ENCODE measurements around the gene RELT. TPM values are rescaled to one million over a fixed set of nuclear protein-coding genes. Genes with fewer than 3 reads are reported as not detected.
"Not testable (repeated sequence)": the region's sequence is repeated elsewhere in the genome, so short reads cannot be mapped to it uniquely, and the experiment has no call there.

Gene RELT
- total and polyA plus RNA-seq, 2 donors (not counting 1 experiment from before 2014, with no cell fraction given), result 71.6 to 92.4 TPM

DNA sequence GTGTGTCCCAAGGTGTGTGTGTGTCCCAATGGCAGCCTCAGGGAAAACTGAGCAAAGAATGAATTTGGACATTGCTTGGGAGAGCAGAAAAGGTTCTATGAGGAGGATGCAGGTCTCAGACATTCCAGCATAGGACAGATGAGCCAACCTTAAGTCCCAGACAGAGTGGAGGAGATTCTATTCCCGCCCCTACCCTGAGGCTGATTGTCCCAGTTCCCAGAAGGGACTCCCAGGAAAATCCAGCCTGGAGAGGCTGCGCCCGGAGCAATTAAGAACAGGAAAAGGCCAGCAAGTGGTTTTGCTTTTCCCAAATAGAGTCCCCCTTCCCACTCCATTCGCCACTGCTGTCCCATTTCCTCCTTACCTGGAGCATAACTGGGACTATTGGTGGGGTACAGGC is 54.1 kb downstream of the RELT start:
- no peaks in the 10 kb centered on the region for H3K9me3 ChIP-seq (ENCODE audit: control extremely low read depth in 1 of 3, control insufficient read depth in 2 of 3, insufficient read depth in 1 of 3, low read length in 2 of 3)
- Mint-ChIP-seq H3K9me3 (ENCODE audit: insufficient read depth) (no peaks in the 10 kb centered on the region), H3K4me1 (peaks cover 4% of the 10 kb centered on the region), H3K4me3 (no peak overlapping the region), H3K27me3 (no peaks in the 10 kb centered on the region), H3K27ac (no peak overlapping the region)
- no peak overlapping the region for H2AFZ ChIP-seq (ENCODE audit: insufficient read depth, low read depth, low read length, poor library complexity, severe bottlenecking)
- 100% methylated on average over 3 of the region's 4 CpGs for WGBS (ENCODE audit: insufficient coverage)
- peaks cover 5% of the 10 kb centered on the region for H4K20me1 ChIP-seq (ENCODE audit: control insufficient read depth, insufficient read depth, low read length, poor library complexity, severe bottlenecking)
- intact Hi-C loops (cut with micrococcal nuclease), result no loop called here
- ChIA-PET CTCF (no interaction called here), POLR2A (interaction anchor here (0.6 kb wide), 1 partner anchor 28 kb away, joined by 4 read pairs; no protein-coding TSS in a partner anchor)
- no peaks in the 10 kb centered on the region for H3K4me1 ChIP-seq (ENCODE audit: control insufficient read depth in 2 of 2, insufficient read depth in 2 of 2, low read length in 2 of 2)
- no peak overlapping the region for H3K27ac ChIP-seq (ENCODE audit: low read length in 2 of 2)
- no peaks in the 10 kb centered on the region for H3K79me2 ChIP-seq (ENCODE audit: control insufficient read depth, insufficient read depth, low read length)
- no peak for DNase-seq
- H3K27me3 ChIP-seq (replicated peaks in 1 of 4; ENCODE audit: control extremely low read depth in 1 of 4, control insufficient read depth in 3 of 4, insufficient read depth in 4 of 4, low read length in 3 of 4), result no peaks in the 10 kb centered on the region
- H3K4me2 ChIP-seq (replicated peaks; ENCODE audit: low read depth, low read length, poor library complexity, severe bottlenecking), result no peak overlapping the region
- H3K9ac ChIP-seq (ENCODE audit: low read length), result no peak overlapping the region
- ATAC-seq (ENCODE audit: low read depth), result no peak
- TF ChIP-seq EZH2 (IDR thresholded peaks at IDR 0.05; ENCODE audit: borderline replicate concordance, insufficient read depth, low read depth, low read length, poor library complexity, severe bottlenecking), result no peak
- TF ChIP-seq, protein P1, sequence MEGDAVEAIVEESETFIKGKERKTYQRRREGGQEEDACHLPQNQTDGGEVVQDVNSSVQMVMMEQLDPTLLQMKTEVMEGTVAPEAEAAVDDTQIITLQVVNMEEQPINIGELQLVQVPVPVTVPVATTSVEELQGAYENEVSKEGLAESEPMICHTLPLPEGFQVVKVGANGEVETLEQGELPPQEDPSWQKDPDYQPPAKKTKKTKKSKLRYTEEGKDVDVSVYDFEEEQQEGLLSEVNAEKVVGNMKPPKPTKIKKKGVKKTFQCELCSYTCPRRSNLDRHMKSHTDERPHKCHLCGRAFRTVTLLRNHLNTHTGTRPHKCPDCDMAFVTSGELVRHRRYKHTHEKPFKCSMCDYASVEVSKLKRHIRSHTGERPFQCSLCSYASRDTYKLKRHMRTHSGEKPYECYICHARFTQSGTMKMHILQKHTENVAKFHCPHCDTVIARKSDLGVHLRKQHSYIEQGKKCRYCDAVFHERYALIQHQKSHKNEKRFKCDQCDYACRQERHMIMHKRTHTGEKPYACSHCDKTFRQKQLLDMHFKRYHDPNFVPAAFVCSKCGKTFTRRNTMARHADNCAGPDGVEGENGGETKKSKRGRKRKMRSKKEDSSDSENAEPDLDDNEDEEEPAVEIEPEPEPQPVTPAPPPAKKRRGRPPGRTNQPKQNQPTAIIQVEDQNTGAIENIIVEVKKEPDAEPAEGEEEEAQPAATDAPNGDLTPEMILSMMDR (IDR thresholded peaks at IDR 0.05), result no peak
- no peak overlapping the region for H3K4me3 ChIP-seq (ENCODE audit: control extremely low read depth in 1 of 5, extremely low read depth in 1 of 5, insufficient read depth in 1 of 5, low read depth in 2 of 5, low read length in 4 of 5)
- H3K36me3 ChIP-seq (replicated peaks in 1 of 2; ENCODE audit: control extremely low read depth in 1 of 2, control insufficient read depth in 1 of 2, extremely low read depth in 1 of 2, insufficient read depth in 2 of 2, low read length in 1 of 2), result peaks cover 0 to 2% of the 10 kb centered on the region in 2 experiments

- POLR2A ChIA-PET, result no interaction called here
- no peaks in the 10 kb centered on the region for H3K4me1 Mint-ChIP-seq
- Histone ChIP-seq H4K20me1 (ENCODE audit: control insufficient read depth, insufficient read depth, low read length, poor library complexity, severe bottlenecking) (peaks cover 5% of the 10 kb centered on the region), H3K9me3 (ENCODE audit: control extremely low read depth in 1 of 3, control insufficient read depth in 2 of 3, insufficient read depth in 1 of 3, low read length in 2 of 3) (no peaks in the 10 kb centered on the region), H3K4me2 (replicated peaks; ENCODE audit: low read depth, low read length, poor library complexity, severe bottlenecking) (no peak overlapping the region), H3K79me2 (ENCODE audit: control insufficient read depth, insufficient read depth, low read length) (no peaks in the 10 kb centered on the region), H3K27me3 (replicated peaks in 1 of 4; ENCODE audit: control extremely low read depth in 1 of 4, control insufficient read depth in 3 of 4, insufficient read depth in 4 of 4, low read length in 3 of 4) (no peaks in the 10 kb centered on the region), H3K9ac (ENCODE audit: low read length) (no peak overlapping the region), H3K27ac (ENCODE audit: low read length in 2 of 2) (no peak overlapping the region), H3K4me1 (ENCODE audit: control insufficient read depth in 2 of 2, insufficient read depth in 2 of 2, low read length in 2 of 2) (no peaks in the 10 kb centered on the region), H2AFZ (ENCODE audit: insufficient read depth, low read depth, low read length, poor library complexity, severe bottlenecking) (no peak overlapping the region), H3K36me3 (replicated peaks in 1 of 2; ENCODE audit: control extremely low read depth in 1 of 2, control insufficient read depth in 1 of 2, extremely low read depth in 1 of 2, insufficient read depth in 2 of 2, low read length in 1 of 2) (peaks cover 0 to 2% of the 10 kb centered on the region in 2 experiments), H3K4me3 (ENCODE audit: control extremely low read depth in 1 of 5, extremely low read depth in 1 of 5, insufficient read depth in 1 of 5, low read depth in 2 of 5, low read length in 4 of 5) (no peak overlapping the region)
- ATAC-seq (ENCODE audit: low read depth) (no peak), DNase-seq (no peak)
- intact Hi-C loops (cut with micrococcal nuclease), result no loop called here
- no CpG with 5 or more reads among the region's 5 CpGs for WGBS (ENCODE audit: insufficient coverage)
- no peaks in the 10 kb centered on the region for H3K27me3 Mint-ChIP-seq
- no peak overlapping the region for H3K4me3 Mint-ChIP-seq
- no peaks in the 10 kb centered on the region for H3K9me3 Mint-ChIP-seq (ENCODE audit: insufficient read depth)
- TF ChIP-seq, protein P1 (IDR thresholded peaks at IDR 0.05), result no peak
- no peak overlapping the region for H3K27ac Mint-ChIP-seq
- CTCF ChIA-PET, result interaction anchor here (1.4 kb wide), 1 partner anchor 80 kb away, joined by 3 read pairs; no protein-coding TSS in a partner anchor
Measured at GRCh38 chr11:73431396-73431795, 55.2 kb downstream of the RELT start.

DNA sequence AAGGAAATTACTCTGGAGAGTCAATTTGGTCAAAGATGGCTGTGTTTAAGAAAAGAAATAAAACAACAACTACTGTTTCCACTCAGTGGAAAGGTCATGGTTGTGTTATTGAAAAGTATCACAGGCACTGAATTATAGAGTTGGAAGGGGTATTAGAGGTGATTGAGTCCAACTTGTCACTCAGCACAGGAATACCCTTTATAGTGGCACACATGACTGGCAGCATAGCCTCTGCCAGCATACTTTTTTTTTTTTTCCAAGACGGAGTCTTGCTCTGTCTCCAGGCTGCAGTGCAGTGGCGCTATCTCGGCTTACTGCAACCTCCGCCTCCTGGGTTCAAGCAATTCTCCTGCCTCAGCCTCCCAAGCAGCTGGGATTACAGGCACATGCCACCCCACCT is 60.7 kb downstream of the RELT start:
- H3K27ac Mint-ChIP-seq; H3K9me3 Mint-ChIP-seq (ENCODE audit: insufficient read depth); H2AFZ ChIP-seq (ENCODE audit: insufficient read depth, low read depth, low read length, poor library complexity, severe bottlenecking); H3K79me2 ChIP-seq (ENCODE audit: control insufficient read depth, insufficient read depth, low read length); H3K27me3 Mint-ChIP-seq; H3K4me2 ChIP-seq (replicated peaks; ENCODE audit: low read depth, low read length, poor library complexity, severe bottlenecking); H3K36me3 ChIP-seq (replicated peaks in 1 of 2; ENCODE audit: control extremely low read depth in 1 of 2, control insufficient read depth in 1 of 2, extremely low read depth in 1 of 2, insufficient read depth in 2 of 2, low read length in 1 of 2); H3K9ac ChIP-seq (ENCODE audit: low read length); H4K20me1 ChIP-seq (ENCODE audit: control insufficient read depth, insufficient read depth, low read length, poor library complexity, severe bottlenecking); H3K4me3 Mint-ChIP-seq; H3K27me3 ChIP-seq (replicated peaks in 1 of 4; ENCODE audit: control extremely low read depth in 1 of 4, control insufficient read depth in 3 of 4, insufficient read depth in 4 of 4, low read length in 3 of 4); H3K9me3 ChIP-seq (ENCODE audit: control extremely low read depth in 1 of 3, control insufficient read depth in 2 of 3, insufficient read depth in 1 of 3, low read length in 2 of 3); ATAC-seq (ENCODE audit: low read depth); CTCF ChIA-PET; intact Hi-C loops (cut with micrococcal nuclease); H3K4me3 ChIP-seq (ENCODE audit: control extremely low read depth in 1 of 5, extremely low read depth in 1 of 5, insufficient read depth in 1 of 5, low read depth in 2 of 5, low read length in 4 of 5); DNase-seq; H3K4me1 Mint-ChIP-seq; H3K27ac ChIP-seq (ENCODE audit: low read length in 2 of 2); H3K4me1 ChIP-seq (ENCODE audit: control insufficient read depth in 2 of 2, insufficient read depth in 2 of 2, low read length in 2 of 2): not testable (repeated sequence)
- POLR2A ChIA-PET, result interaction anchor here (0.5 kb wide), 1 partner anchor 99 kb away, joined by 5 read pairs; no protein-coding TSS in a partner anchor
- WGBS (ENCODE audit: insufficient coverage), result 95% methylated on average over 4 of the region's 4 CpGs
